Measurements from ENCODE around the gene HSFX3.
"Not testable (repeated sequence)": the region's sequence is repeated elsewhere in the genome, so short reads cannot be mapped to it uniquely, and the experiment has no call there.

HSFX3 gene, protein sequence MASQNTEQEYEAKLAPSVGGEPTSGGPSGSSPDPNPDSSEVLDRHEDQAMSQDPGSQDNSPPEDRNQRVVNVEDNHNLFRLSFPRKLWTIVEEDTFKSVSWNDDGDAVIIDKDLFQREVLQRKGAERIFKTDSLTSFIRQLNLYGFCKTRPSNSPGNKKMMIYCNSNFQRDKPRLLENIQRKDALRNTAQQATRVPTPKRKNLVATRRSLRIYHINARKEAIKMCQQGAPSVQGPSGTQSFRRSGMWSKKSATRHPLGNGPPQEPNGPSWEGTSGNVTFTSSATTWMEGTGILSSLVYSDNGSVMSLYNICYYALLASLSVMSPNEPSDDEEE

DNA sequence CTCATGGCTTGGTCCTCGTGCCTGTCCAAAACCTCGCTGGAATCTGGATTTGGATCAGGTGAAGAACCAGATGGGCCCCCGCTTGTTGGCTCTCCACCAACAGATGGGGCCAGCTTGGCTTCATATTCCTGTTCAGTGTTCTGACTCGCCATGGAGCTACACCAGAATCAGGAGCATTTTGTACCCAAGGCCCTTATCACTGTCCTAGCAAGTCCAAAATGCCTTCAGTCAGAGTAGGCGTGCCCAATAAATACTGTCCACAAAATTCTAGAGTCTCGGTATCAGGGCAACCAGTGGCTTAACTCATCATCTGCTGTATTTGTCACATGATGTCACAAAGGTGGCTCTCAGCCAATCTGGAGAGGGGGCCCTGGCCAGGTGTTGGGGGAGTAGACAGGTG, at the start of gene HSFX3:
Gene HSFX3 (minus strand): TSS at position 224 of the 400 bp plus-strand sequence. CDS start 72 bp downstream, at position 152.
- not testable (repeated sequence) for DNase-seq

DNA sequence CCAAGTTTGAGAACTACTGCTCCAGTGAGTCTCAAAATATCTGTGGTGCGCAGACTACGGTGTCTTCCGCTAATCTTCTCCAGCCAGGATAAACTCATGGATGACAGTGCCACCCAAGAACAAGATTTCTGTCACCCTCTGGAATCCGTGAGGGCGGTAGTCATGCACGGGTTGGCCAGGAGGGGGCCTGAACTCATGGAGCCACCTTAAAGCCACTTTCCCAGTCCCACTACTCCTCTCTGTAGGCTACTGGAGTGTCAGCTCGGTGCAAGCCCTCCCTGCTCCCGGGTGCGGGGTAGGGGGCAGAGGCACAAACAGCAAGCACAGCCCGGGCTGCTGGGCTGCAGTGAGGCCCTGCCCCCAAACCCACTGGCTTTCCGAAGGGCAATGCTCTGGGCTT, 48.9 kb upstream of the HSFX3 start:
- not testable (repeated sequence) for DNase-seq

DNA sequence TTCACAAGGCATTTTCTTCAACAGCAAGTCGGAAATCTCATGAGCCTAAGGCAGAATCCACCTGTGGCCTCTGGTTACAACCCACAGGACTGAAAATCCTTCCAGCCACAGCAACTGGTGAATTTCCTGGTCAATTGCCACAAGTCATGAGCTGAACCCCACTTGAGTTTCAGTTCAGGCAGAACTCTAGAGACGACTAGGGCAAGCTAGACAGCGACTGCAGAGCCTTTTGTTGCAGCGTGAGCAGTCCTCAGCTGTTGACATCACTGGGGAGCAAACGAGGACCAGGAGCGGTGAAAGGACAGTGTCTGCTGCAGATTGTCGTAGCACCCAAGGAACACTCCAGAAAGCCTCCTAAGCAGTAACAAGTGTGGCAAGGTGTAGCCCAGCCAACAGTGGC, 46.2 kb upstream of the HSFX3 start:
- not testable (repeated sequence) for DNase-seq

DNA sequence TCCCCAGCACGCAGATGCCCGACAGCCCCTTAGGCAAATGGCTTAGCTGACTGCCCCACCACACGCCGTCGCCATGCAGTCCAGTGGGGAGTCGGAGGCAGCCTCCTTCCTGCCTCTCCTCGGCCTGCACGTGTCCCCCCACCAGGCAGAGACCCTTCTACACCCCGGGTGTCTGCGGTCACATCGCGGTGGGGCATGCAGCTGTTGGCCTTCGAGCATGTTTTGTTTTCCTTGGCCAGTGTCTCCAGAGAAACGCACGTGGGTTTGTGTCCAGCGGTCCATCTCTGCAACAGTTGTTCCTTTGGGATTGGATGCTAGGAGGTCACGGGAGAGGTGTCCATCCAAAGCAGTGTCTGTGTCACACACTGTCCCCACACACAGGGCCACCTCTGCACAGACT, 45.5 kb upstream of the HSFX3 start, which contains the start of gene HSFX2:
Gene HSFX2 (minus strand): TSS at position 101 of the 400 bp plus-strand sequence. CDS start 614 bp downstream, outside the sequence.
- not testable (repeated sequence) for DNase-seq

DNA sequence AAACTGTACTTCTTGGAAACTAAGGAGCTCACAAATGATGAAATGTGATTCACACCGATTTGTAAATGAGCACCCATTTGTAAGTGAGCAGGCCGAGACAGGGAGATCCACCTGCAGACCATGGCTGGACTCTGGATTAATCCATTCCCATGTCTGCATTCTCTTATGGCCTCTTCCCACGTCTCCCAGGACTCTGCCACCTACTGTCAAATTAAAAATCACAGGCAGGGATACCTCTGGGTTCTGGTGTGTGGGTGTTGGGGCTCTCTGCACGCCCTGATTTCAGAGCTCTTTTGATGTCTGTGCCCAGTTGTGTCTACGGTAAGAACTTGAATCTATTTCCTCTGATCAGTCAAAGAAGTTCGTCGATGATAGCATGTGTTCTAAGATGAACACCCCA, 41.3 kb upstream of the HSFX3 start:
- not testable (repeated sequence) for DNase-seq

DNA sequence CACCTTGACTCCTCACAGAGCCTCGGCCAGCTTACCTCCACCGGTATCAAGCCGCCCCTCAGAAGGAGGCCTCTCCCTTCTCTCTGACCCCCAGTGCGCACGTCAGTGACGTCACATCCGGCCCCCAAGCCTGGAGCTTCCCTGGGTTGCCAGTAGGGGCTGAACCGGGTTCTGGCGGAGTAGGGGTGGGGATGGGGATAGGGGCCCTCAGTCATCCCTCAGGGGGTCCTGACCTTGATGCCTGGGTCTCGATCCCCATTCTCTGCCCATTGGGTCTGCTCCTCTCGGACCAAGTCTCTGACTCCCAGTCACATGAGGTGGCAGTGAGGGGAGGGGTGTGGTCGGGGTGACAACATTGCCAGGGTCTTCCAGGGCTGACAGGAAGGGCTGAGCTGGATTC, 37.6 kb upstream of the HSFX3 start, which contains the start of gene MAGEA9B:
Gene MAGEA9B (minus strand): TSS at position 101 of the 400 bp plus-strand sequence. CDS start 4,280 bp downstream, outside the sequence.
- DNase-seq, result not testable (repeated sequence)

DNA sequence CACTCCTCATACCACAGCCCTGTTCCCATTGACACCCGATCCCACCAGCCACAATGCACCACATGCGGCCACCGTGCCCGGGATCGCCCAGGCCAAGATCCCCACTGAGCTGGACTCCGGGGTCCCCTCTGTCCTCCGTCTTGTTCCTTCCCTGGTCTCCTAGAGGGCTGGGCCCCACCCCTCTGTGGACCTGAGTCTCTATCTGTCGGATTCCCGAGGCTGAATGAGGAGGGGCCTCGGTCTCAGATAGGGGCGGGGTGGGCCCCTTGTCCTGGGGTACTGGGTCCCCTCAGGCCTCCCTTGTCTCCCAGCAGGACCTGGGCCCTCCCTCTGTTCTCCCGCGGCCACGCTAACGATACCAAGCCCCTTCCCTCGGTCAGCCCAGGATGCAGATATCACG, 35.9 kb upstream of the HSFX3 start:
- DNase-seq, result not testable (repeated sequence)

DNA sequence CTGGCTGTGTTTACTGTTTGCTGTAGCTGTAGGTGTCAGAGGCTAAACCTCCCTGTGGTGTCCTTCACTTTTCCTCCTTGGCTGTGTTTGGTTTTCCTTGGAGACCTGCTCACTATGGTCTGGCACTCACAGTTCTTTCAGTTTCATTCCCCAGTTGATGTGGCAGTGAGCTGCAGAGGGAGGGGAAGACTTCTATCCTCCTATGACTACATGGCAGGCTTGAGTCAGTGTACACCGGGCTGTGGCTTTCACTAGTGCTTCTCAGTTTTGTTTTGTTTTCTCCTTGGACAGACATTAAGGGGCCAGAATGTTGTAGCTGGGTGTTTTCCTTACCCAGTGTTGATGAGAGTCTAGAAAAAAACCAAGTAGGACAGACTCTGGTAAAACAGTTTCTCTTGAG, 23.7 kb upstream of the HSFX3 start:
- DNase-seq, result not testable (repeated sequence)

DNA sequence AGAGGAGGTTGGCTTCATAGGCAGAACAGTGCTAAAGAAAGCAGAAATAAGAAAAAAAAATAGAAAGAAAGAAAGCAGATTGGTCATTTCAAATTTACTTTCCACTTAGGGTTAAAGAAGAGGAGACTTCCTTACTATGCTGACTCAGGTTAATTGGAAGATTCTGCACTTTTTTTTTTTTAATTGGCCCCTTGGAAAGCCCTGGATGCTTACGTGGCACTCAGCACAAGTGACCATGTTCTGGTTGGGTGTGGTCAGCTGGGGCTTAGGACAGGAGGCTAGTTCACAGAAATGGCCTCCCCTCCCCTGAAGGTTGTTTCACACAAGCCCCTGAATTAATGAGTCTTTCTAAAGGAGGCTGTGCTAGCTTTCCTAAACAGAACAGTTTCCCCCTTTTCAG, 23.0 kb upstream of the HSFX3 start:
- DNase-seq, result no peak

DNA sequence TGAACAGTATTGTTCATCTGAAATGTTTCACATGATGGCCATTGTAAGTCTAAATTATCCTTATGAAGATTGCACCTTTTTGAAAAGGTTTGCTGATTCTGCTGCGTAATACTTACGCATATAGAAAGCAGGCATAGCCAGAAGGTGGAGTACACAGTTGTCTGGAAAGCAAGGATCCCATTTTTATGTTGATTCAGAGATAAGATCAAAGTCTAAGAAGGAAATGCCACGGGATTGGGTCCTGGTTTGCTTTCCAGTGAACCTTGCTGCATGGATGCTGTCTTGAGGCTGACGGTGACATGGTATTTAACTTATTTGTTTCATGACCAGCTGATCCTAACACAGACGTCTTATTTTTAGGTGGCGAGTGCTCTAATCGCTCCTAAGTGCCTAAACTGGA, 22.0 kb upstream of the HSFX3 start:
- no peak for DNase-seq

DNA sequence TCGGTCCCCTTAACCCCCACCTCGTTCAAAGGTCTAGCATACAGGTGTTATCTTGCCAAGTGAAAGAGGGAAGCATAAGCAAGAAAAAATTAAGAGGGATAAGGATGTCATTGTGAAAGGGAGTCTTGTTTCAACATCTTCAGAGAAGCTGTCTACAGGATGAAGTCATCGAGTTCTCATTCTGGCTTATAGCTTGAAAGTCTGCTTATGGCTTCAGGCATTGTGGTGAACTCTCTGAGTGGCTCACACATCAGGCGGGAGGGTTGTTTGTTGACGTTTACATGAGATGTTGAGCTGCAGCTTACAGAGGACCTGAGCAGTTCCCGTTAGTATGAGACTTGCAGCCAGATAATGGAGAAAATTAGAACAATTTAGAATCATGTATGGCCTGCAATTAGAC, 20.9 kb upstream of the HSFX3 start:
- no peak for DNase-seq

DNA sequence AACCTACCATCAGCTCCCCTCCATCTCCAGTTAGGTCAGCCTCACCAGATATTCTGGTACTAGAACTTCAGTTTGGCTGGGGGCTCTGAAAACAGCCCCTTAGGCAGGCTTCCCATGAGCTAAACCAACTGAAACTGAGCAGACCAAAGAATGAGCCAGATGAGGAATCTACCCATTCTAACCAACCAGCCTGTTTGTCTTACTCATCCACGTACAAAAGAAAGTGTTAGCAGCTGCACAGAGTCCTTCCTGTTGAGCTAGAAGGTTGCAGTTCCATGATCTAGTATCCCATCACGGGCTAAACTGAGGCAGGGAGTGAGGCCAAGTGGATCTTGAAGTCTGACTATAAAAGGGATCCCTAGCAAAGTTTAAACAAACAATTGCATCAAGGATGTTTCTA, 20.0 kb upstream of the HSFX3 start:
- no peak for DNase-seq

DNA sequence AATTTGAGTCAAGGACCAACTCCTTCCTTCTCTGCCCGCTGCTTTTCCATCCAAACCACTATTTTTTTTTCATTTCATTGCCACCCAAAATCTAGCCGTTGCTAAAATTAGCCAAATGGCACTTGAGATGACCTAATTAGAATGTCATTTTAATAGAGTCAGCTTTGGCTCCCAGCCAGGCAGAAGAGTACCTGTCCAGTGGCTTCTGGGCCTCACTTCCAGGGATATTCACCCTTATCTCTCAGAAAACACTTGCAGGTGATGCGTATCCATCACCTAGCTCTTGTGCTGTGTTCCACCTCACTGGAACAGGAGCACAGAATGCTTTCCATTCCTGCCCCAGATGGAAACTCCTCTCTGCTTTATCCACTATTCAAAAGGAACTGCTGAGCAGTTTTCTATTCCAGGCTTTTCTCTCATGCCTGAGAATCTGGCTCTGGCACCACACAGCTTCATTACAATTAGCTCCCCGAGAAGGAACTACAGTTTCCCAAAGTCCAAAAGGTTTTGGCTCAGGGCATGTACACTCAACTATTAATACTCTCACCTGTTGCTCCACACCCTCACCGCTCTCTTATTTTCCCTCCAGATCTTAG, 19.1 kb upstream of the HSFX3 start:
- no peak for DNase-seq

DNA sequence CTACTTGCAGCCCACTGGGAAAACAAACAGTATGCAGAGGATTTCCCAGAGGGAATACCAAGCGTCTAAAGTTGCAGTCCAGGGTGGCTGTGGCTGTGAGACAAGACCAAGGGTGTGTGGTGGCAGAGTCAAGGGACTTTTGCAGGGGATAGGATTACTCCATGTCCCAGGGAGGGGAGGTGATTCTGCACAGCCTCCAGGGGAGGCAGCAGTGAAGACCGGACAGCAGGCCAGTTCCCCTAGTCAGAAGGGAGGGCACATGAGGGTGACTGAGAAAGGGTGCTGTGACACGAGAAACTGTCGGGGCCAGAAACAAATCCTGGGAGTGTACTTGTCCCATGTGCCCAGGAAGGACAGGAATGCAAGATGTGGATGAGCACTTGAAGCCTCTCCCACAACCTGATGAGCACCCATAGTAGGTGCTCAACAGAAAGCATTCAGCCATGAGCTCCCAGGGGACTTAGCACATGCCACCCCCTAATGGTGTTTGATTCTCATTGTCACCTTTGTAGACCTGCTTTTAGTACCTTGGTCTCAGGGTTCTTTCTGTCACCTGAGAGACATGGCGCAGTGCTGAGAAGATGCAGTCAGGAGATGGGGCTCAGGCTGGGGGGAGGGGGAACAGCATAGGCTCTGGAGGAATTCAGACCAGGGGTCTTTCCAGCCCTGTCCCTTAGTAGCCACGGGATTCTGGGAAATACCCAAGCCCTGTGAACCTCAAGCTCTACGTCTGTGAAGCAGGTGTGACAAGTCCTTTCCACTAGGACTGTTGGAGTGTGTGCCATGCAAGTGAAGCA, 18.1 kb upstream of the HSFX3 start:
- DNase-seq, result no peak

DNA sequence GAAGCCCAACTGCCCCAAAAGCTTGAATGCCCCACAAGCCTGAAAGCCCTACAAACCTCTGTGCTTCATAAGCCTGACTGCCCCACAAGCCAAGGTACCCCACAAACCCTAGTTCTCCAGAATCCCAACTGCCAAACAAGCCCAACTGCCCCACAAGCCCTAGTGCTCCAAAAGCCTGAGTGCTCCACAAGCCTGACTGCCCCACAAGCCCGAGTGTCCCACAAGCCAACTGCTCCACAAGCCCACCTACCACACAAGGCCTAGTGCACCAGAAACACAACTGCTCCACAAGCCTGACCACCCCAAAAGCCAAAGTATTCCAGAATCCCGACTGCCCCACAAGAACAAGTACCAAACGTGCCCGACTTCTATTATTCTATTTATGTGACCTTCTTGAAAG, 13.6 kb upstream of the HSFX3 start:
- DNase-seq, result no peak

DNA sequence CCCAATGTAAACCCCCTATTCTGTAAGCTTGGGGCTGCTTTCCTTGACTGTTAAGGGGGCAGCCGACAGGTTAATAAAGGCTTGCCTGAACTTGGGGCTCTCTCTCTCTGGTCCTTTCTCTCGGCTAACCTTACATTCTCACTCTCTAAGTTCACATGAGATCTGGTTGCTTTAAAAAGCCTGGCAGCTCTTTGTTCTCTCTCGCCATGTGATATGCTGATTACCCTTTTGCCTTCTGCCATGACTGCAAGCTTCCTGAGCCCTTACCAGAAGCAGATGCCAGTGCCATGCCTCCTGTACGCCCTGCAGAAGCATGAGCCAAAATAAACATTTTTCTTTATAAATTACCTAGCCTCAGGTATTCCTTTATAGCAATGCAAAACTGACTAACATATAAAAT, 5.5 kb upstream of the HSFX3 start:
- DNase-seq, result not testable (repeated sequence)

DNA sequence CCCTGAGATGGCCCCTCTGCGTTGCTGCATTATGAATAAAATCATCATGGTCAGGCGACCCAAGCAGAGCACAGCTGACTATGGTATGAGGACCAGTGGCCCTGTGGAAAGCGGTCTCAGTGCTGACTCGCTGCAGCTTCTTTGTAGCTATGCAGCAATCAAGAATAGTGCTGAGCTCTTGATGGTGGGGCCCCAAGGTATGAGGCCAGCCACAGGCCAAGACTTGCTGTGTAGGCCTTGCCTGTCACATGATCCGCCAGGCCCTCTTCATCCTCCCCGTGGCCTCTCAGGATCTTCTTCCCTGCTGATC, 2.2 kb upstream of the HSFX3 start:
- not testable (repeated sequence) for DNase-seq

DNA sequence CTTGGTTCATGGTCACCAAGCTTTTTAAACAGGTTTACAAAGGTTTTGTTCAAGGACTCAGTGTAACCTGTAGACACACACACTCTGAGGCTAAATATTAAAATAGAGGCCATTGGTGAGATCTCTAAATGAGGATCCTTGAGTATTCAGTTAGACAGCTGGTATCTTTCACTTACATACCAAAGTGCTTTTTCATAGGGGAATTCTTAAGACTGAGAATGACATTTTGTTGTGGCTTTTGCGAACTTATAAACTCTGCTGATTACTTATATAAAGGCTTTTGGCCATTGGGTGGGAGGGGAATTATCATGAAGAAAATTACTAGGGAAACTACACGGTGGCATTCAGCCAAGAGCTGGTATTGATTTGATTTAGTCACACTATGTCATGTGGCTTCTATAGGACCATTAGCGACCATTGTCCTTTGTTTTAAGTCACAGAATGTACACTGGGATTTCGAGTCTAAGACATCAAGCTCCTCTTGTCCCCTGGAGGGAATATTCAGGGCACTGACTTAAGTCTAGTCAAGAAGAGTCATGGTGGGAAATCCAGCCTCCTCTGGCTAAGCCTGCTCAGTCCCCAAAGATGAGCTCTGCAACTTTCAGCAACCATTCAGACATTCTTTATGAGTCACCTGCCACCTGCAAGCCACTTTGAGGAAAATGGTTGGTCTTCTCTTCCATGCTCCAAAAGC, 1.7 kb upstream of the HSFX3 start:
- not testable (repeated sequence) for DNase-seq

DNA sequence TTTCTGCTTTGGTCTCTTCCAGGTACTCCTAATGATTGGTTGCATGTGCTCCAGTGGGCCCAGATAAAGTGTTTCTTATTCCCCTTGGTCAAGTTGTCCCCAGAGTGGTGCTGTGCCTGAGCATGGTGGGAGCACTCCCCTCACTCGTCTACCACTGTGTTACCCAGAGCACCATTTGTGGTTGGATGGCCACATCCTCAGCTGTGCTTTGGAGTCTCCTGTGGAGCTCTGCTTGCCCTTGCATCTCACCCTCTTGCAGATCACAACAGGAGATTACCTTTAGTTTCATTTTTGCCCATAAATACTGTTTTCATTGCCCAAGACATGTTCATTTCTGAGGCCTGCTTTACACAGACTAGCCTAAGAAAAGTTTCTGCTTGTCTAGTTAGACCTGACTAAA, 730 bp upstream of the HSFX3 start:
- DNase-seq, result not testable (repeated sequence)

DNA sequence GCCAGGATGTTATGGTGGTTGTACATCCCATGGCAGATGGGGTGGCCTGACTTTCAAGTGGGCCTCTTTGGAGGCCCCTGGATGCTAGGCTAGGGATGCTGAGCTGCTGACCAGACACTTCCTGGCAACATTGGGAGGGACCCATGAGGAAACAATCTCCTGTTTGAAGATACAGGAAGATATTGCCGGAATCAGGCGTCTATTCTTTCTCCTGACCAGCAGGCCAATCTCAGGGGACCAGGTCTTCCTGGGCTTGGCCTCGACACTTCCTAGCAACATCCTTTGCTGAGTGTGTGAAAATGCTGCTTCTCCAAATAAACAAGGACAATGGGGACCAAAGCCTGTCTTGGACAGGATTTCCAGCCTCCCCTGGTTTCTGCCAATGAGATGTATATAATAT, 1.9 kb downstream of the HSFX3 start:
- not testable (repeated sequence) for DNase-seq

DNA sequence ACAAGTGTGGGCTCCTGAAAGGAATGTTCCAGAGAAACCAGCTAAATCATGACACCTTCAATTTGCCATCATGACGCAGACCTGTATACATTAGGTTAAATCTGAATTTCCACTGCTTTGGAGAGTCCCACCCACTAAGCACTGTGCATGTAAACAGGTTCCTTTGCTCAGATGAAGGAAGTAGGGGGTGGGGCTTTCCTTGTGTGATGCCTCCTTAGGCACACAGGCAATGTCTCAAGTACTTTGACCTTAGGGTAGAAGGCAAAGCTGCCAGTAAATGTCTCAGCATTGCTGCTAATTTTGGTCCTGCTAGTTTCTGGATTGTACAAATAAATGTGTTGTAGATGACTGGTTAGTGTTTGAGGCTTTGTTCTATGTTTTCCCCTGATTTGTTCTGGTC, 2.8 kb downstream of the HSFX3 start:
- not testable (repeated sequence) for DNase-seq

DNA sequence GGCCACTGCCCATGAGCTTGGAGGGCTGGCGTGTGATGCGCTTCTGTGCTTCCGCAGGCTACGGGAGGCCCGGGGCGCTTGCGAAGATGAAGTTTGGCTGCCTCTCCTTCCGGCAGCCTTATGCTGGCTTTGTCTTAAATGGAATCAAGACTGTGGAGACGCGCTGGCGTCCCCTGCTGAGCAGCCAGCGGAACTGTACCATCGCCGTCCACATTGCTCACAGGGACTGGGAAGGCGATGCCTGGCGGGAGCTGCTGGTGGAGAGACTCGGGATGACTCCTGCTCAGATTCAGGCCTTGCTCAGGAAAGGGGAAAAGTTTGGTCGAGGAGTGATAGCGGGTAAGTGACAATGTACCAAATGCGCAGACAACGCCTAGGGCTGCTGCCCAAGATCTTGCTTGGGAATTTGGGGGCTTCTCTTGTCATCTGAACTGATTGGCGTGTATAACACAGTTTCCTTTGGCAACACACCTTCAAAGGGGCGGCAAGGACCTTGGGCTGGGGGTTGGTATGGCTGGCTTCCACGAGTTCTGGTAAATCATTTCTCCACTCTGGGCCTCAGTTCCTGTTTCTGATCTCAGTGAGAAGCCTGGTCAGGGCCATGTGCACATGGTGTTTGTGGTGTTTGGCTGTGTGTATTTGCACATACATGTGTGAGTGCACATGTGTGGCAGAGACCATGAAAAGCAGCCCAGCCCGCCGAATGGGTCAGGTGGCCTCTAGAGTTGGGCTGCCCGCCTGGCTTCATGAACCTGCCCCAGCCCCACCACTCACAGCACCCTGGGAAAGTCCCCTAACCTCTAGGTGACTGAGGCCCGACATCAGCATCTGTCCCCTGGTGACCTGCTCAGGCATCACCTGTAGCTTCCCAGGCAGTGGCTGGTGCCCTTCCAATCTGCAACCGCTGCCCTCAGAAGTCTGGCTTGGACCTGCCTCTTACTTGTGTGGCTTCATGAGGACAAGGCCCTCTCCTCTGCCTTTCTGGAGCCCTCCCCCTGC, 3.9 kb downstream of the HSFX3 start:
- DNase-seq, result not testable (repeated sequence)
